IPS-NIHi7 (cell line): ENCODE measurements around the gene EML4.

Experiments
- DNase-seq: peaks from one replicate; pipeline ENCODE4 v3.0.0; 2012; ENCODE audit warnings: mixed read lengths; ENCODE audit errors: extremely low spot score

EML4 gene

DNA sequence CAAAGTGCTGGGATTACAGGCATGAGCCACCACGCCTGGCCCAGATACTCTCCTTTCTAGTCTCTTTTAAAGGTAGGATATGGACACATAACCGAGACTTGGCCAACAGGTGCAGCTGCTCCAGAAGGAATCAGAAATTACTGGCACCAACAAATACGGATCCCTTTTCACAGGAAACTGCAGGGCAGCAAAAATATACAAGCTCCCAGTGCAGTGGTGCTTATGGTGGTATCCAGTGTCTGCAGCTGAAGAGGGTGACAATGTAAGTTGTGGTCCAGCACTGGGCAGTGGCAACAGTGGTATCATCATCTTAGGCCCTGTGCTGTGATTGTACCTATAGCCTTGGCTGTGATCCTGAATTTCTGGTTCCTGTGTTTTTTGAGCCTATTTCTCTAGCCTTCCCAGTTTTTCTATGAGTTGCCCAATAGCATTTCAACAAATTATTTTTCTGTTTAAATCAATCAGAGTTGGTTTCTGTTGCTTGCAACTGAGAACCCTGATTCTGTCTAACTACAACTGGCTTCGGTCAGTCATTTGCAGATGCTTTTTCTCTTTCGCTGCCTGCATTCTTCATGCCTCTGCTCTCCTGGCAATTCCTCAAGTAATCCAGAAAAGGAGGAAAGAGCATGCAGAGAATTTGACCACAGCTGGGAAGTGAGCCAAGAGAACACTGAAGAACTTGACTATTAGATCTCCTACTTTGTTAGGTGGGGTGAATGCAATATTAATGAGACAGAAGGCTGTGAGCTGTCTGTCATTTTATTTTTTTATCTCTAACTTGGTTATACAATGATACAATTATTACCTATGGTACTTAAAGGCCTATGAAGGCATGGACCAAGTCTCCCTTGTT, 30.8 kb upstream of the EML4 start:
- no peak for DNase-seq

DNA sequence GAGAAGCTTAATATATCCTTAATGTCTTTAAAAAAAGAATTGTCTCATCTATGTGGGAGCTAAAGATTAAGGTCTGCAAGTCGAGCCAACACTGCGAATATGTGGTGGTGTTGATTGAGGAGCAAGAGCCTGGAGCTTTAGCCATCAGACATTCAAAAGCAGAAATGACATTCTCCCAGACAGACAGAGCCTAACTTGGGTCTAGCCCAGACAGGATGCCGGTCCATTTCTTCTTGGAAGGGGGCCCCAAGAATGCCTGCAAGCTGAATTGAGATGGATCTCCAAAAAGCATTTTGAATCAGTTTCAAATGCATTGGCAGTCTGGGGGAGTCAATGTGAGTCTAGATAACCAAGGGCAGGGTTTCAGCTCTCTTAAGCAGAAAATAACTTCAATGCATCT, 30.1 kb upstream of the EML4 start:
- no peak for DNase-seq

DNA sequence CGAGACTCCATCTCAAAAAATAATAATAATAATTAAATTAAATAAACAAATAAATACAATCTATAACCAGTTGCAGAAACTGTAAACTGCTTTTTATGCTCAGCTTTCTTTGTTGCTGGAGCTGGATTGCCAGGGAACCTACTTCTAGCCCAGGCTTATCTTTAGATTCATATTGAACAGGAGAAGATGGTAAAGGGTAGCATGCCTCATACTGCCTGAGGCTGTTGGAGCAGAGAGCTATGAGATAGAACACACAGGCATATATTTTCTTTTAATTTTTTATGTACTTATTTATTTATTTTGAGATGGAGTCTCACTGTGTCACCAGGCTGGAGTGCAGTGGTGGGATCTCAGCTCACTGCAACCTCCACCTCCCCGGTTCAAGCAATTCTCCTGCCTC, 28.7 kb upstream of the EML4 start:
- no peak for DNase-seq

DNA sequence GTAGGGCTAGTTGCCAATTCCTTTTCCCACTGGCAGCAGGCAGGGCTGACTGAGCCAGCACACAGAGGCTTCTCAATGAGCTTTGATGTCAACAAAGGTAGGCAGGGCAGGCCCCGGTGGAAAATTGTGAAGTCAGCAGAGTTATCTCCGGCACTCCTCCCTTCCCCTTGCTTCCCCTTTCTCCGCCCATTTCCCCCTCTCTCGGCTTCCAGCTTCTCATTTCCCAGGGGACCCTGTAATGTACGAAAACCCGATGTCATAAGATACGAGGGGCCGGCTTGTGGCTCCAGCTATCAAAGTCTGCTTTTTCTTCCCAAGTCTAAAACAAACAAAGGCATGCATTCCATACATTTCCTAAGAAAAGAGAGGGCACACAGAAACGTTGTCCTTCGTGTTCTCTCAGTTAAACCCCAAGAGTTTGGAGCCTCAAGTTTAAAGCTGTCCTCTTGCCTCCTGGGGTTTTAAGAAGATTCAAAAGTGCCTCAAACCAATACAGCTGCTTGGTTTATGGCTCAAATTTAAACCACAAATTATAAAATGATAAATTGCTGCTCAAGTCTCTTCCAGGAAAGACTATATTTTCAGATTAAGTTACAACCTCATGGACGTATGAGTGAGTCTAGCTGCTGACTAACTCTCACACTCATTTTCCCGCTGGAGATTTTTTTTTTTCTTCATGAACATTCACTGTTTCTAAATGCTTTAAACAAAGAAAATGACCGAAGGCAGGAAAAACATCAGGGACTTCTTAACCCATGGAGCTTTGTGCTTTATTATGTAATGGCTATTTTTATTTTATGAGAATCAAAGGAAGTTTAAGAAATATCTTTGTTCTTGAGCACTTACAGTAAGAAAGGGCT, 27.2 kb upstream of the EML4 start:
- peak; percentile 63 for DNase-seq

DNA sequence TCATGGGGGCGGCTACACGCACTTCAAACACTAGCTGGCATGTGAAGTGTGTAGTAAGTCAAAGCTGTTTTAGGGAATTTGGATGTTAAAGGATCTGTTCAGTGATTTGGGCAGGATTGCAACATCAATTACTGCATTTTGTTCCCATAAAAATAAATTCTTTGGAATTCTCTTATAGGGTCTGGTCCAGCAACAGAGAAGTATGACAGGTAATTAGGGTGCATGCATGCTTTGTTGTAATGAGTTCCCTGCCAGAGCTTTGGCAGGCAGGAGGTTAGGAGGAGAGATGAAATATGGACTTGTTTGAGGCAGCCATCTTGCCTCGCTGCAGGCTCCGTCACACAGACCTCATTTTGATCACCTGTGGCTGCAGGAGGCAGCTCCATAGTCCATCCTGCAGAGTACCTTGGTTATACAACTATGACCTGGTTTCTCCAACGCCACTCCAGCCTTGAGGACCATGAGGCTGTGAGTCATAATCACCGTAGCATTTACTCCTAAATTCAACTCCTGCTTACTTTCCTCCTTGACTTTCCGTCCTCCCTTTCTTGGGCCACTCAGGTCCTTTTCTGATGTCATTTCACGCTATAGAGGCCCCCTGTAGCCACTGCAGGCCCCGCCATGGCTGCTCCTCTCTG, 26.5 kb upstream of the EML4 start:
- no peak for DNase-seq

DNA sequence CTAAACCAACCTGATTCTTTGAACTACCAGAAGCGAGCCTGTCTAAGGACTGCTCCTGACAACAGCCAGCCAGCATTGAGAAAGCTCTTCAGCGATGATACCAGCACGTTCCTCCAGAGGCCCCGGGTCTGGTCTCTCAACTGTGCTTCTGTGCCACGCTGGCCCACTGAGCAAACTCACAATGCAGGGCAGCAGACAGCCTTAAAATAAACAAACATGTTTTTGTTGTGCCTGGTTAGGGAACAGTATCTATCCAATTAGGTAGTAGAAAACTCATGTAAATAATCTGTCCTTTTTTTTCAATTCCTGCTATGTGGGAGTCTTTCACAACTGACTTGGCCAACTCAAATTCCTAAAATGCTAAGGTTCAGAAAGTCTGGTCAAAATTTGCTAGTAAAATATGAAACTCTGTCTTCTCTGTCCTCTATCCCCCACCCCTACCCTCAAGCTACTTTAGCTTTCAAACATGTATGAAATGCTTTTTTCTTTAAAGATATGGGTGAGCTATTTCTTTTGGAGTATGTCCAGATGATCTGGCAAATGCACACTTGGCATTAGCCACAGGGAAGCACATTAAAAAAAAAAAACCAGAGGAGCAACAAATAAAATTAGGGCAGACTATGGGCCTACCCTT, 21.4 kb upstream of the EML4 start:
- no peak for DNase-seq

DNA sequence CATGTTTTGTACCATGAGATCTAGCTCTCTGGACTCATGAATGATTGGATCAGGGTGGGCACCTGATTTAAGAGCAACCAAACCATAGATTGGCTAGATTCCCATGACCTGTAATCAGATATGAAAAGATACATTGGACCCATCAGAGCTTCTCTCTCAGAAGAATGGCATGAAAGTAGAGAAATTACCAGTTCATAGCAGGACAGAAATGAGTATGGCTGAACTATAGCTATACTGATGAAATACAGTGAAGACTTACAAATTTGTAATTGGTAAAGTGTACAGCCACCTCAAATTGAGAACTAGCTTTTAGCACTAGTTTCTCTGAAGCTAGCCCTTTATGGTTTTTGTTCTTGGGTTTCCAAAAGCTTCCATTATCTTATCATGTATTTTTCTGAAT, 19.0 kb upstream of the EML4 start:
- DNase-seq, result no peak

DNA sequence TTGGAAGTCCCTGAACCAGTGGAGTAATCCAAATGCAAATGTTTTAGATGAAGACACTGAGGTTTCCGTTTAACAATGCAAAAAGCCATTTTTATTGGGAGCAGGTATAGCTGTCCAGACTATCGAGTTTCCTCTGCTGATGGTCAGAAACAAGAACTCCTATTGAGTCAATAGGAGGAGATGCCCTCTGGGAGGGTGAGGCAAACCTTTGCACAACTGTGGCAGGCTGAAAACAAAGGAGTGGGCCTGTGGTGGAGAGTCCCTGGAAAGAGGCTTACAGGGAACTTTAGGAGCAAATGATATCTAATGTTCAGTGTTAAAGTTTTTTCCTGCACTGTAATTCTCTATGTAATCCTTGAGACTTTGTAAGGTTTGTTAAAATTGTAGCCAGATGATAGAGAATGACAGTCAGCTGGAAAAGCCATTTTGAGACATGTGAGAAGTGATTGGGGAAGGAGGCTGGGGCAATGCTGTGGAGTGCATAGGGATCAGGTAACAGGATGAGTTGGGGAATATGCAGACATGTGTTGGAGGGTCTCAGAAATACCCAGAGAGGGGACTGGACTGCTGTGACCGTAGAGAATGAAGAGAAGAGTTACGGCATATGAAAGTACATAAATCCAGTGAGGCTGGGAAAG, 15.1 kb upstream of the EML4 start:
- no peak for DNase-seq

DNA sequence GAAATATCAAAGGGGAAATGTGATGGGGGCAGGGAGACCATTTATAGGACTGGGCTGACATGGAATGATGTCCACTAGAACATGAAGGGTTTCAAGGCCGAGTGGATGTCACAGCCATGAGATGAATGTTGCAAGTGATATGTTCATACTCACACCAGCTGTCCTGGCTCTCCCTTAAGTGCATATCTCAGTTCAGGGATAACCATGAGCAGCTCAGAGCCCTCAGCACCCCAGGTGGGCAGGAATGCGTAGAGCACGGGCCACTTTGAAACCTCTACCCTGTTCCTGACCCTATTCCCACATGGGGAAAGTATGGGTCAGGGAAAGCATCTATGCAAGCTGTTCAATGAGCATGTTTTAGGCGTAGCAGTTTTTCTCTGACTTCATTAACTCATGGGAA, 12.4 kb upstream of the EML4 start:
- DNase-seq, result no peak

DNA sequence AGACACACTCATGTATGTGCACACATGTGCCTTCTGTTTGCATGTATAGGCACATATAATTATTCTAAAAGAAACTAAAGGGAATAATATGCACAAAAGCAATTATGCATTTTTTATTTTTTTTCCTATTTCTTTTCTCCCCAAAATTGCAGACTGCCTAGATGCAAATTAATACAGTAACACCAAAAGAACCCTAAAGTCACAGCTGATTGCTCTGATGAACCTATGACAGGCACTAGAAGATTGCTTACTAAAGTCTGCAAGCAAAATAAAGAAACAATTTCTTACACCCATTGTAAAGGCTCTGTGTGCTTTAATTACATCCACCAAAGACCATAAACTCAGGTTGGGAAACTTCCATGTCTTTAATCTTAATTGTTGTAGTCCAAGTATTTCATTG, 7.7 kb upstream of the EML4 start:
- DNase-seq, result no peak

DNA sequence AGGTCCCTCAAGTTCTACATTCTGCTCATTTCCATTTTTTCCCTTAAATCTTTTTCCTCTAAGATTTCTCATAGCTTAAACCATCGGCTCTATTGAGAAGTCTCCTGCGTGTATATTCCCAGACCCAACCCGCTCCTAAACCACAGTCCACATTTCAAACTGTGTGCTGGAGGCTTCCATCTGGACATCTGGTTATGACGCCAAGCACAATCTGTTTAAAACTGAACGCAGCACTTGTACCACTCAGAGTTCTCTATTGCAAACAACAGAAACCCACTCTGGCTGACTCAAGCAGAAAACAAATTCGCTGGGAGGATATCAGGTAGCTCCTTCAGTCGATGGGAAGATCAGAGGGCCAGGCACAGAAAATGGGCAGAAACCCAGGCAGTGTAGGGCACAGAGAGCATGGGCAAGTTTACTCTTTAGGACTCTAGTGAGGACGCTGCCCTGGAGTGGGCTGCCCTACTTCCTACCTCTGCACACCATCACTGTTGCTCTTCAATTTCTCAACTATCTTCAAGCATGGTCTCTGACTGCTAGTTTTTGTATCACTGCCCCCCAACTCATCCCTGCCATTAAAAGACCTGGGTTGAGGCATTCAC, 5.6 kb upstream of the EML4 start:
- no peak for DNase-seq

DNA sequence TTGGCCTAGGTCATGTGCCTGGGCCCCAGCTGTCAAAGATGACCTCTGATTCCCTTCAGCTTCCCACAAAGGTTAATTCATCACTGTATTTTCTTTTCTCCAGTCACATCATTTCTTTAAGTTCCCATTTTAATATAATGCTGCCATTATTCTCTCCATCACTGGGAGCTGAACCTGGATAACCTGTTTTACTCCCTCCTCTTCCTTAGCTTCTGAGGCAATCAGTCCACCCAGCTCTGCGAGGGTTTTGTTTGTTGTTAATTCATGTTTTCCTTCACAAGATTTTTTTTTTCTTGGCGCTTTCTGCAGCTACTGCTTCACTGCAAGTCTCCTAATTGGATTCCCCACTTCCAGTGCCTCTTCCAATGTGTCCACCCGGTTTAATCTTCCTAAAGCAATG, 5.1 kb upstream of the EML4 start:
- no peak for DNase-seq

DNA sequence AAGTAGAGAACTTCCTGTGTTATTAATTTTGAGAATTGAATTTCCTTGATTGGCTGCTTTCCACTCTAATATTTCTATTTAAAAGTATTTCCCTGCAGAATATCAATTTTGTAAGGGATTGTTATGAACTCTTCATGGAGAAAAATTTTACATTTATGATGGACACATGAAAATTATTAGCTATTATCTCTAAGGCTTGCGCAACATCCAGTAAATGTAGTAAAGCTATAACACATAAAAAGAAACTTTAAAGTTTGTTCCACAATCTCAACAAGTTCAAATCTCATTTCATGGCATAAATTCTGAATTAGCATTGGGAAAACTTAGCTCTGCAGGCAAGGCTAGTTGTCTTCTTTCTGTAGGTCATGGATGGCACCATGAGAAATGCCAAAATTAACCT, 4.2 kb upstream of the EML4 start:
- no peak for DNase-seq

DNA sequence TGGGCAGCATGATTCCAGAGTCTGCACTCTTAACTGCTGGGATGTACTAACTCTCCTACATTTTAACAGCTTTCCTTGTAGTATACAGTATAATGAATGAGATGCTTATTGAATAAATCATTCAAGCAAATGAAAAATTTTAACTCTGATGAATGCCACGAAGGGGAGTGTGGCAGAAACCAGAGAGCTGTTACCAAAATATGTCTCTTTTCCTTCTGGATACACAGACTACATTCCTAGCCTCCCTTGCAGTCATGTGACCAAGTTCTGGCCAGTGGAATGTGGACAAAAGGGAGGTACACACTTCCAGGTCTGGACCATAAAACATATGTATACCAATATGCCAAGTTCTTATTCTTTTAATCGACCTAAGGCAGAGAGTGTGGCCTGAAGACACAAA, 1.7 kb upstream of the EML4 start:
- no peak for DNase-seq

DNA sequence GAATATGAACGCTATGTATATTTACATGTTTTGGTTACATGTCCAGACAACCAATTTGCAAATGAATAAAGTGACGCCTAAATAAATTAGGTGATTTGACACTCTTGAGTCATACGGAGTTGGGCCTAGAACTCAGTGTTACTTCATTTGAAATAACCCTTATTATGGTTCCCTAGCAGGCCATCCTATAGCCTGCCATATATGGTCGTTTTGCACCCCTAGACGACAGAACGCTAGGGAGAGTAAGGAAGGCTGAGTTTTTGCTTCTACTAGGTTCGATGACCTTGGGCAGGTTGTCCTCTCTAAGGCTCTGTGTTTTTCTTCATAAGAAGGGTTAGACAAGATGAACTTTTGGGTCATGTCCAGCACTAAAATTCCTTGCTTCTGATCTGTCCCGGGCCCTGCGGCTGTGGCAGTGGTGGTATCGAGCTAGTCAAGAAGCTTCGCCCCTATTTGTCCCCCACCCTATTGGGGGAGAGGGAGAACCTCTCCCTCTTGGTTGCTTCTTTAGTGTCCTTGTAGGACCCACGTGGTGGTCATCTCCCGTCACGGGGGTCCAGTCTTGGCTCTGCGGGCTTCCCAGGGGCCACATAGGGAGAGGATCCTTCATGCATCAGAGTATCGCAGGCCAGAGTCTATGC, 574 bp upstream of the EML4 start:
- DNase-seq, result no peak

DNA sequence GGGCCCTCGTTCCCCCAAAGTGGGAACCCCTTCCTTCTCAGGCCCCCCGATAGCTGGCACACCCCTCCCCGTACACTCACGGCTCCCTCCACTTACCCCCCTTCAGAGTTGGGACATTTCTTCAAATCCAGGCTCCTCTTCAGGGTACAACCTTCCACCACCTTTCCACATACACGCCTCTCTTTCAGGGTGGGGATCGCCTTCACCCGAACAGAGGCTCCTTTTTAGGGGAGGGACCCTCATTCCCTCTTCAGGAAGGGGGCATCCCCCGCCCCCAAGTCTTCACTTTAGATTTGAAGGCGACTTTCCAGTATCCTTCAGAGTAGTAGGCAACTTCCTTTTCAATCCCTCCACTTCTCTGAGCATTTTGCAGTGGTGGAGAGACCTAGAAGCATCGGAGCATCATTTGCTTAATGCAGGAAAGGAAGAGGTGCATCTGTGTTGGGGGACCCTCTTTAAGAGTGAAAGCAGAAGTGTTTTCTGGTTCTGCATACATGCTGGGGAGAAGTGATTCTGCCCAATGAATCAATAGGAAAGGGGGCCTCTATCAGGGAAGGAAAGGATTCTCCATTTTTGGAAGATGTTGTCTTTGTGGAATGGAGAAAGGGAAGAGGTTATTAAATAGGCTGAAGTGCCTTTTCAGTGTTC, 845 bp downstream of the EML4 start:
- DNase-seq, result no peak

DNA sequence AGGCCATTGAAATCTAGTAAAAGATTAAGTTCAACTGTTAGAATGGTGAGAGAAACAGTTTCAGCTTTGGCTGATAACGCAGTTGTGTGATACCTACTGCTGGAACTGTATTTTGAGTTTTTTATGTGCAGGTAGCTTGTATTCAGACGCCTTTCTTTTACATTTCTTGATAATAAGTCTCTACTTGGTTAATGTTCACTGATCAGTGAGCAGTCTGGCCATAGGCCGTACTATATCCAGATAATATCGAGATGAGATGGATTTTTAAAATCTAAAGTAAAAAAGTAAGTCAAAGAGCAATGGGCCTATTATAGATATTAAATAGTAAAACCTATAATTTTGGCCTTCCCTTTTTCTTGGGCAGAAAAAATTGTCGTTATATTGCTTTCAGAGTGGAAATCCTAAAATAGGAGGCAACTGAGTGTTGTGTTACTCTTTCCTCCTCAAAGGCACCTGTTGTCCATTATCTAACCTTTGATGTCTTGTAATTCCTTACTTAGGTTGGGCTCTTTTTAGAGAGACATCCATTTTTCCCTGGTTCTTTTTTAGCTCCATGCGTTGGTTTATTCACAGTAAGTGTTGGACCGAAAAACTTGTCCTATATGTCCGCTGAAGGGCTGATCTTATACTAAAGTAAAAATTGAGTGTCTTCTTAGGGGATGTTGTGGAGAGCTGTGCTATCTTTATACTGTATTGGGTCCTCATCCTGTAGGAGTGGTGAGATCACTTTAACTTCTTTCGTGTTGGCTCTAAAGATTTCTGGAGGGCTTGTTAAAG, 1.7 kb downstream of the EML4 start:
- no peak for DNase-seq

DNA sequence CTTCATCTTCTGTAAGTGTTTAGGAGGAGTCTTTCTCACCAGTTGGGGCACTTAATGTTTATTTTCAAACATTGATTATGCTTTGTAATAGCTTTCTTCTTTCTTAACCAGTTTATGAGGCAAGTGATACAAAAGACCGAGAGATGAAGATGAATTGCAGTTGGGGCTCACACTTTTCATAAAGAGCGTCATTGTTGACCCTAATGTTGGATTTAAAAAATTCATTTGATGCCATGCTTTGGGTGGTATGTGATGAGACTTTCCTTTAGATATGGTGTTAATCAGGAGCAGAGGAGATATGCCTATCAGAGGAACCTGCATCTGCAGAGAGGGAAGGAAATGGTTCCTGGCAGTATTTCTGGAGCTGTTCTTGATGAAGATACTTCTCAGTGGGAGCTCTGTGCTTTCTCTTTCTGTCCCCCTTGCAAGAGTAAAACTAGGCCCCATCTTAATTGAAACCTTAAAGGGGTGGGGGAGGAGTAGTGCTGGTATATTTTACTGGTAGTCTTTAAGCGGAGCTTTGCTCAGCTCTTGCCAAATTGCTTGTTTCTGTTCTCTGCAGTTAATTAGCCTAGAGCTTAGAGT, 2.3 kb downstream of the EML4 start:
- DNase-seq, result peak; percentile 17

DNA sequence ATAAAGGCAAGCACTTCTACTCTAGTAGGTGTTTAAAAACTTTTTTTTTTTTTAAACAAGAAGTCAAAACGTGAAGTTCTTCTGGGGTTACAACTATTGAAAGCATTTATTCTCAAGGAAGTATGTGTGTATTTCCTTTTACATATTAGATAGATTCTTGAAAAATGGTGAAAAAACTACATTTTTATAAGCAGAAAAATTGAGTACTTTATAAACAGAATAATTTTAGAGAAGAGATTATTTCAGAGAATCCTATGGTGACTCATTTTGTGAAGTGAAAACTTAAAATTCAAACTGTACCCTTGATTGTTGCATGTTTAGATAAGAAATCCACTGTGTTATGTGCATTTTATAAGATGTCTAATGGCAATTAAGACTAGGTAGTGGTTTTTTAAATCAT, 2.9 kb downstream of the EML4 start:
- DNase-seq, result no peak
